GM10266 (cell line): Measurements from ENCODE around the gene YIPF2.
"Not testable (repeated sequence)": the region's sequence is repeated elsewhere in the genome, so short reads cannot be mapped to it uniquely, and the experiment has no call there.

Source experiments
- DNase-seq: peaks from one replicate; pipeline ENCODE4 v3.0.0; 2012; ENCODE audit errors: extremely low spot score
- CTCF ChIP-seq: IDR thresholded peaks from 2 replicates; pipeline ENCODE4 v1.5.1; 2012; ENCODE audit warnings: mild to moderate bottlenecking, low read depth; ENCODE audit not compliant: control insufficient read depth, insufficient read depth; ENCODE audit errors: missing control alignments

The YIPF2 gene

GRCh38 chr19:10952809-10953208 lies 24.4 kb upstream of the YIPF2 start:
- no peak for TF ChIP-seq CTCF
- no peak for DNase-seq

GRCh38 chr19:10946958-10947657 lies 18.7 kb upstream of the YIPF2 start:
- TF ChIP-seq CTCF = no peak
- no peak for DNase-seq

GRCh38 chr19:10945264-10945663 lies 16.8 kb upstream of the YIPF2 start:
- no peak for DNase-seq
- no peak for TF ChIP-seq CTCF

GRCh38 chr19:10943412-10943811 lies 15.0 kb upstream of the YIPF2 start:
- not testable (repeated sequence) for DNase-seq

GRCh38 chr19:10941649-10942048 lies 13.2 kb upstream of the YIPF2 start:
- DNase-seq = not testable (repeated sequence)

- DNase-seq = peak; percentile 66
These were observed 8.2 kb upstream of the YIPF2 start for GRCh38 chr19:10936661-10937084.

GRCh38 chr19:10935371-10936059 lies 7.1 kb upstream of the YIPF2 start:
- DNase-seq = no peak
- TF ChIP-seq CTCF = no peak

More at GRCh38 chr19:10936661-10937084, 8.2 kb upstream of the YIPF2 start:
- peak; percentile 62 for TF ChIP-seq CTCF

- DNase-seq = no peak
- no peak for TF ChIP-seq CTCF
These were observed 959 bp upstream of the YIPF2 start for GRCh38 chr19:10929402-10929794.
